HL-60/S4 (cell line): ENCODE results near the gene ZNF579.
"Not testable (repeated sequence)": the region's sequence is repeated elsewhere in the genome, so short reads cannot be mapped to it uniquely, and the experiment has no call there.

Experiments used
- in situ Hi-C: fragments of 300-500 bp; cut with MboI; formaldehyde crosslinking; loops from 2 replicates; pipeline ENCODE4 v1.14.3; 2022; ENCODE audit warnings: low sequenced_read_pairs

Gene ZNF579

DNA sequence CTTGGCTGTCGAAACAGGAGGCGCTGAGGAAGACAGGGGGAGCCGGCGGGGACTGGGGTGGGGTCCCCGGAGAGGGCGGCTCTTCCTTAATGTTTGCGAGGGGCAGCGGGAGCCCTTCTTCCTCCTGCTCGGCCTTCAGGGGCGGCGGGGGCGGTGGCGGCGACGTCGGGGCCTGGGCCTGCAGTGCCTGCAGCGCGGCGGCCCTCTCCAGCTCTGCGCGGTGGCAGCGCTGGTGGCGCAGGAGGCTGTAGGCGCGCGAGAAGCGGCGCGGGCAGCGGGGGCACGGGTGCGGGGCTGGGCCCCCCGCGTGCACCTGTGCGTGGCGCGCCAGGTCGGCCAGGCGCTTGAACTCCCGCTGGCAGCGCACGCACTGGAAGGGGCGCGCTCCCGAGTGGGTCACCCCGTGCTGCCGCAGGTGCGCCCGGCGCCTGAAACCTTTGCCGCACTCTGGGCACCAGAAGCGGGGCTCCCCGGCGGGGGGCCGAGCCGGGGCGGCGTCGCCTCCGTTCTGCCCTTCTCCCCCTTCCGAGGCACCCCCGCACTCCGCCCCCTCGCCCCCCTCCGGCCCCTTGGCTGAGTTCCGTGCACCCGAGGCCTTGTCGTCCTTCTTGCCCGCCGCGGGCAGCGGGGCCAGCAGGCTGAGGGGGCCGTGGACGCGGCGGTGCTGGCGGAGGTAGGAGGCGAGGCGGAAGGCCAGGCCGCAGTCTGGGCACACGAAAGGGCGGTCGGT lies 2.5 kb downstream of the ZNF579 start:
- in situ Hi-C loops: no loop called here

DNA sequence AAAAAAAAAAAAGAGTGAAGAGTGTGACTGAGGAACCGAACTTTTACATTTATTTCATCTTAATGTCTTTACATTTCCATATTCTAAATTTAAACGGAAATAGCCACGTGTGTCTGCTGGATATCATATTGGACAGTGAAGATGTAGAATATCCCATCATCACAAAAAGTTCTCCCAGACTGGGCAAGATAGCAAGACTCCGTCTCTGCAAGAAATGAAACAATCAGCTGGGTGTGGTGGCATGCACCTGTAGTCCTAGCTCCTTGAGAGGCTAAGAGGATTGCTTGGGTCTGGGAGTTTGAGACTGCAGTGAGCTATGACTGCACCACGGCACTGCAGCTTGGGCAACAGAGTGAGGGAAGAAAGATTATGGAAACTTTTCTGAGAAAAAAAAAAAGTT lies 3.9 kb downstream of the ZNF579 start:
- in situ Hi-C loops: no loop called here

DNA sequence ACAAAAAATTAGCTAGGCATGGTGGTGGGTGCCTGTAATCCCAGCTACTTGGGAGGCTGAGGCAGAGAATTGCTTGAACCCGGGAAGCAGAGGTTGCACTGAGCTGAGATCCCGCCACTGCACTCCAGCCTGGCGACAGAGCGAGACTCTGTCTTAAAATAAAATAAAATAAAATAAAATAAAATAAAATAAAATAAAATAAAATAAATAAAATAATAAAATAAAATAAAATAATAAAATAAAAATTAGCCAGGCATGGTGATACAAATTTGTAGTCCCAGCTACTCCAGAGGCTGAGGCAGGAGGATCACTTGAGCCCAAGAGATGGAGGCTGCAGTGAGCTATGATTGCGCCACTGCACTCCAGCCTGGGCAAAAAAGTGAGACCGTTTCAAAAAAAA lies 6.7 kb downstream of the ZNF579 start:
- in situ Hi-C loops: not testable (repeated sequence)

DNA sequence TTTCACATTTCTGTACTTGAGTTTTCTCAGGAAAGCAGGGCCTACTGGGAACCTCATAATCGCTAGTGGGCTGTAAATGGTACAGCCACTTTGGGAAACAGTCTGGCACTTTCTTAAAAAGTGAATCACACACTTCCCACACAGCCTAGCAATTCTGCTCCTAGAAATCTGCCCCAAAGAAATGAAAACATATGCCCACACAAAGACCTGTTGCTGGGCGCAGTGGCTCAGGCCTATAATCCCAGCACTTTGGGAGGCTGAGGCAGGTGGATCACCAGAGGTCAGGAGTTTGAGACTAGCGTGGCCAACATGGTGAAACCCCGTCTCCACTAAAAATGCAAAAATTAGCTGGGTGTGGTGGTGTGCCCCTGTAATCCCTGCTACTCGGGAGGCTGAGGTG lies 11.2 kb downstream of the ZNF579 start:
- in situ Hi-C loops: not testable (repeated sequence)

GRCh38 chr19:55567708-55568328 lies 12.8 kb downstream of the ZNF579 start:
- in situ Hi-C loops: no loop called here

DNA sequence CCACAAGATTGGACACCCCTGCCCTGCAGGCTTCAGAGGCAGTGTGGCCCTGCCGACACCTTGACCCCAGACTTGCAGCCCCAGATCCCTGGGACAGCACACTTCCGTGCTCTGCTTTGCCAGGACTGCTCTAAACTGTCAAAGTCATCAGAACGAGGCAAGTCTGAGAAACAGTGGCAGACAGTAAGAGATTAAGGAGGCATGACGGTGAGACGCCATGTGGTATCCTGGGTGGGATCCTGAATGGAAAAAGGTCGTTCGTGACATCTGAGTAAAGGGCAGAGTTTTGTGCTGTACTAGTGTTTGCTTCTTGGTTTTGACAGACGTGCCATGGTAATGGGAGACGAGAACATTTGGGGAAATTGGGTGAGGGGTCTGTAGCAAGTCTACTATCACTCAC lies 13.8 kb downstream of the ZNF579 start:
- in situ Hi-C loops: no loop called here

DNA sequence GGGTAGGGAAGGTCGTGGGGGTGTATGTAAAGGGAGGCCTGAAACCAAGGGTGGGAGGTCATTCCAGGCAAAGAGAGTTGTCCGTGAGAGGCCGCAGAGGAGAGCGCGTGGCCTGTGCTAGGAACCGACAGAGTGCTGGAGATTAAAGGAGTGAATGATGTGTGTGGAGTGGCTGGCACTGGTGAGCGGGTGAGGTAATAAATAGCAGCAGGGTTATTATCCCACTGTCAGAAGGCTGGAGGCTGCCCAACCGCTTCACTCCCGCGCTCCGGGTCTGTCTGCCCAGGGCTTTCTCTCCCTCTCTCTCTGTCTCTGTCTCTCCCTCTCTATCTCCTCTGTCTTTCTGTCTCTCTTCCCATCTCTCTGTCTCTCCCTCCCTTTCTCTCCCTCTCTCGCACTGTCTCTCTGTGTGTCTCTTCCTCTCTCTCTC lies 17.4 kb downstream of the ZNF579 start:
- in situ Hi-C loops: no loop called here

GRCh38 chr19:55559684-55560083 lies 21.0 kb downstream of the ZNF579 start:
- in situ Hi-C loops: no loop called here

DNA sequence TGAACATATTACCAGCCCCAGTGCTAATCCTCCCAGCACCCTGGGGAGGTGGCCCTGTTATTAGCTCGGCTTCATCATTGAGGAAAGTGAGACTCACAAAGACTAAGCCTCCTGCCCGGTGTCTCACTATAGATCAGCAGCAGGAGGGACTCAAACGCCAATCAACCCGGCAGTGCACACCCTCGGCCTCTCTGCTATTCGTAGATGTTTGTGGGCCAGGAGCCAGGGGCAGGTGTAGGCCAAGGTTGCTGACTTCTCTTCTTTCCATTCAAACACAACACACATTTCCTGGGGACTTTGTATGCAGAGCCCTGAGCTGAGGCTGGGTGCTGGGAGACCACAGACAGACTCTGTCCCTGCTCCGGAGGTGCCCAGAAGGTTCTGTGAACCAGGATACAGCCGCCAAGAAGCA lies 25.9 kb downstream of the ZNF579 start:
- in situ Hi-C loops: no loop called here

GRCh38 chr19:55554302-55554701 lies 26.3 kb downstream of the ZNF579 start:
- in situ Hi-C loops: no loop called here

GRCh38 chr19:55553217-55554182 lies 27.1 kb downstream of the ZNF579 start:
- in situ Hi-C loops: no loop called here

DNA sequence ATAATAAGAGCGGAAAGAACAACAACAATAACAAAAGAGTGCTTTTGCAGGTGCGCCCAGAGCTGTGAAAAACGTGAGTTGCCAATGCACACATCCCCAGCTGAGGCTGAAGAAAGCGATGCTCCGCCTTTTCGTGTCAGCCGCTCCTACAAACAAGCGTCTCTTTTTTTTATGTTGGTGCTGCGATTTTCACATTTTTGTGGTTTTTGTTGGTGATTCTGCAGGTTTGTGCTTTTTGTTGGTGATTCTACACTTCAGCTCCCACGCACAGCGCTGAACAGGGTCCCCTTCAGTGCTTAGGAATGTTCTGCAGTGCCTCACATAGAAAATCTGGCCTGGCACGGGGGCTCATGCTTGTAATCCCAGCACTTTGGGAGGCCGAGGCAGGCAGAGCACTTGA lies 28.0 kb downstream of the ZNF579 start:
- in situ Hi-C loops: no loop called here

DNA sequence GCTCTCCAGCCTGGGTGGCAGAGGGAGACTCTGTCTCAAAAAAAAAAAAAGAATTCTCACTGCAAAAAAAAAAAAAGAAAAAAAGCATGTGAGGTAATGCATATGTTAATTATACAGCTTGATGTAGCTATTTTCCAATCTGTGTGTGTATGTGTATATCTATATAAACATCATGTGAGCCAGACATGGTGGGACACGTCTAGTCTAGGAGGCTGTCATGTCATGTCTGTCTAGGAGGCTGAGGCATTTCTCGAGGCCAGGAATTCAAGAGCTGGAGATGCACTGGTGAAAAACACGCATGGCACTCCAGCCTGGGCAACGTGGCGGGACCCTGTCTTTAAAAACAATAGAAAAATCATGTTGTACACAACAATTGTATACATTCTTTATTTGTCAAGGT lies 28.4 kb downstream of the ZNF579 start:
- in situ Hi-C loops: no loop called here

DNA sequence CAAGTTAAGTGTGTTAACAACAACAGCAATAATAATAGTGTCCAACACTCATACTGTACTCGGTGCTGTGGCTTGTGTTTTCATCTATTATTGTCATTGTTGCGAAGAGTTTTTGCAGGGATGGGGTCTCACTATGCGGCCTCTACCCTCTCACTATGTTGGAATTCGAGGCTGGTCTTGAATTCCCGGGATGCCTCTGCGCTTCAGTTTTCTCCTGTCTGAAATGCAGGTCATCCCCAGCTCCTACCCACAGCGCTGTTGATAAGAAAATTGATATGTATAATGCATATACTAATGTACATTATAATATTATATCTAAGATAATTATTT lies 30.4 kb downstream of the ZNF579 start:
- in situ Hi-C loops: no loop called here

DNA sequence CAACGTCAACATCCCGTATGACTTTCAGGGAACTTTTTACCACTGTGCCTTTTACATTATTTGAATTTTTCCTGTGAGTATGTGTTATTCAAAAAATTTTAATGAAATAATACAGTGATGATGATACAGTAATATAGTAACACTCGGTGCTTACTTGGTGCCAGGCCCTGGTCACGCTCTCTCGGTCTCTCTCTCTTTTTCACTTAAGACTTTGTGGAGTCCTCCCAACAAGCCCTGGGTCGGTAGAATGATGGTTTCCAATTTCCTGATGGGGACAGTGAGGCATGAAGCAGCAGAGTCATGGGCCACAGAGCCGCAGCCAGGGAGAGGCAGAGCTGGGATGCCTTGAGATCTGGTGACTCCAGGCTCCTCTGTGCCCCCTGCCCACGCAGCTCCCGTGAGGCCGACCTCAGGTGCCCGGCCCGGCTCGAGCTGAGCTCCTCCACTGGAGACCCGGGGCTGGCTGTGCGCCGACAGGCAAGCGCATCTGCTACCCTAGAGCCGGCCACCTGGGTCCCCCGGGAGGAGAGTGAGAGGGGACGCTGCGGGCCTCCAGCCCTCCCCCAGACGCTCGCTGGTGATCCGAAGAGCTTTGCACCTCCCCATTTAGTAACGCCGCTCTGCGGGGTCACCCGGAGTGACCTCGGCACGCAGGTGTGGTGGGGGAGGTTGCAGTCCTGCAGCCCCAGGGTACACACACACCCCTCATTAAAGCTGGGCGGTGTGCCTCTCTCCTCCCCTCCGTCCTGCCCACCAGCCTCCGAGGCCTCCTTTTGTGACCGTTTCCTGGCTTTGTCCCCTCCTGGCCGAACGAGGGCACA lies 30.9 kb downstream of the ZNF579 start:
- in situ Hi-C loops: no loop called here

DNA sequence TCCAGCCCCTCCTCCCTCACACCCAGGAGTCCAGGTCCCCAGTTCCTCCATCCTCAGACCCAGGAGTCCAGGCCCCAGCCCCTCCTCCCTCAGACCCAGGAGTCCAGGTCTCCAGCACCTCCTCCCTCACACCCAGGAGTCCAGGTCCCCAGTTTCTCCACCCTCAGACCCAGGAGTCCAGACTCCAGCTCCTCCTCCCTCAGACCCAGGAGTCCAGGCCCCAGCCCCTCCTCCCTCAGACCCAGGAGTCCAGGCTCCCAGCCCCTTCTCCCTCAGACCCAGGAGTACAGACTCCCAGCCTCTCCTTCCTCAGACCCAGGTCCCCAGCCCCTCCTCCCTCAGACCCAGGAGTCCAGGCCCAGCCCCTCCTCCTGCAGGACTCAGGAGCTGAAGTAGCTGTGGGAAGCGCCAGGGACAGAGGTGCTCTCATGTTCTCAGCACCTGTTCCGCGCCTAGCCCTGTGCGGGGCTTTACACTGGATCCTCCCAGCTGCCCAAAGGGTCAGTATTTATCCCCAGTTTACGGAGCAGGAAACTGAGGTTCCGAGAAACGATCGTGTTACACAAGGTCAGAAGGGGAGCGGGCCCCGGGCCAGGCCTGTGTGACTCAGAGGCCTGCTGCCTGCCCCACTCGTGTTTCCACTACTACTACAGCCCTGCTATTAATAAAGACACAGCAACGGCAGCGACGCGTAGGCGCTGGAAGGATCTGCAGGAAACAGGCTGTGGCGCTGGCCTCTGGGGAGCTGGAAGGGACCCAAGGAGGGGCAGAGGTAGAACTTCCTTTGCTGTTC lies 33.6 kb downstream of the ZNF579 start:
- in situ Hi-C loops: no loop called here

- in situ Hi-C loops: no loop called here
These were observed 34.6 kb downstream of the ZNF579 start for GRCh38 chr19:55546011-55546410.

GRCh38 chr19:55545443-55545842 lies 35.2 kb downstream of the ZNF579 start, which contains the start of gene SBK3:
Gene SBK3, minus strand, starts transcription at chr19:55545543. Its CDS starts 0 bp downstream, at chr19:55545543.
- in situ Hi-C loops: no loop called here

DNA sequence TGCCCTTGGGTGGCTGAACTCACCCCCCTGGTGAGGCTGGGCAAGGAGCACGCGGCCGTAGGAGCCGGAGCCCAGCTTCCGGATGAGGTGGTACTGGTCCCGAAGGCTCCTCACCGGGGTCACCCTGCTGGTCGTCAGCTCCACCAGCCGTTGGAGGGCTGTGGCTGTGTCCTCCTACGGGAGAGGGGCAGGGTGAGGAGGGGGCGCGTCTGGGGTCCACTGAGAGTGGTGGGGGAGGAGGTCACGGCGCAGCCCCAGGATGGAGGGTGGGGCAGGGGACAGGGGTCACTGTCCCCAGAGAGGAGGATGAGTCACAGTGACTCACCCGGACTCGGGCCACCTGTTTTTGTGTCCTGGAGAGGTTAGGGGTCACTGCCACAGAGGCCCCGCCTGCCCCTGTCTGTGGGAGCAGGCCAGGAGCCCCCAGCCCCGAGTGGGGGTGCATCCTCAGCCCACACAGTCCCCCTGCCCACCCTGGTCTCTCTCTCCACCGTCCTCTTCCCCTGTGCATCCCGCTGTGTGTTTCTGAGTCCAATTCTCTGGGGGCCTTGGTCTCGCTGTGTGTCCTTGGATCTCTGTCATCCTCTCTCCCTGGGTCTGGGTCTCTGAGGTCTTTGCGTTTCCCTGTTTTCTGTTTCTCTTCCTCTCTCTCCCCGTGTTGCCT lies 35.7 kb downstream of the ZNF579 start:
- in situ Hi-C loops: no loop called here
